HepG2 (cell line): ENCODE results near the gene CHCHD6. TPM values are rescaled to one million over a fixed set of nuclear protein-coding genes. Genes with fewer than 3 reads are reported as not detected.

ENCODE experiments used
- ATAC-seq: fragments of 200-7000 bp; cut with Tn5 transposase; 3 replicates; pipeline ENCODE4 v1.9.1; 2020; ENCODE audit warnings: mild to moderate bottlenecking, moderate library complexity
- BruUV-seq: library from RNA; stranded (reverse); fragments of 400-500 nt; replicated peaks from 2 replicates; lab custom pipeline; 2021; lab: Mats Ljungman, UMichigan
- CTCF ChIA-PET: fragments of 300-600 bp; formaldehyde crosslinking; extraction: SDS; loops from one replicate; lab custom pipeline; 2021; ENCODE audit warnings: low total read pairs, inconsistent platforms, low intra/inter-chr PET ratio; lab: Yijun Ruan, JAX
- POLR2A ChIA-PET: fragments of 350-600 bp; sonication (Branson Sonifier 250); formaldehyde crosslinking; loops from one replicate; lab custom pipeline; 2020; ENCODE audit warnings: antibody characterized with exemption, inconsistent platforms; lab: Yijun Ruan, JAX
- DNase-seq: peaks from one replicate; pipeline ENCODE4 v3.0.0-alpha.2; 2015; ENCODE audit warnings: low spot score
- FAIRE-seq: peaks from 3 replicates; lab custom pipeline; 2011; peaks lifted over from hg19 to GRCh38; lab: Jason Lieb, UNC
- H2AFZ ChIP-seq: one replicate; pipeline ENCODE4 v1.6.1; 2011; ENCODE audit warnings: low read length, inconsistent platforms
- H3K27ac ChIP-seq: fragments of 300-600 bp; 3 replicates; pipeline ENCODE4 v1.8.0; 2011; ENCODE audit warnings: mixed run types, mild to moderate bottlenecking, mixed read lengths, low read length, inconsistent platforms; ENCODE audit not compliant: insufficient read depth; ENCODE audit errors: extremely low read length
- H3K27me3 ChIP-seq, 2 experiments: fragments of 200-600 bp in 1 of 2; 2 replicates in 1 of 2; 3 replicates in 1 of 2; pipeline versions ENCODE4 v1.6.0 to v1.8.0; 2011; ENCODE audit warnings: low read length in 2 of 2, mild to moderate bottlenecking in 2 of 2, moderate library complexity in 2 of 2, inconsistent platforms in 1 of 2; ENCODE audit not compliant: insufficient read depth in 2 of 2, control insufficient read depth in 1 of 2
- H3K36me3 ChIP-seq, 2 experiments: fragments of 200-600 bp in 1 of 2; replicated peaks in 1 of 2; 2 replicates in 1 of 2; 3 replicates in 1 of 2; pipeline versions ENCODE4 v1.5.1 to v1.8.0; 2011; ENCODE audit warnings: low read length in 2 of 2, inconsistent platforms in 1 of 2; ENCODE audit not compliant: insufficient read depth in 2 of 2, control insufficient read depth in 1 of 2
- H3K4me1 ChIP-seq: 2 replicates; pipeline ENCODE4 v1.5.1; 2012; ENCODE audit warnings: low read length, inconsistent platforms; ENCODE audit not compliant: insufficient read depth
- H3K4me2 ChIP-seq: 2 replicates; pipeline ENCODE4 v1.6.0; 2011; ENCODE audit warnings: low read depth, low read length, inconsistent platforms
- H3K4me3 ChIP-seq, 3 experiments: fragments of 200-600 bp in 1 of 3; sonication (generic), shearing (Covaris generic) in 1 of 3; replicated peaks in 1 of 3; 2 replicates each; pipeline ENCODE4 v1.5.1; 2011 to 2016; ENCODE audit warnings: low read length in 3 of 3, inconsistent platforms in 2 of 3, low read depth in 2 of 3, mild to moderate bottlenecking in 2 of 3, control low read depth in 1 of 3, mixed read lengths in 1 of 3; ENCODE audit not compliant: insufficient read depth in 1 of 3
- H3K79me2 ChIP-seq: one replicate; pipeline ENCODE4 v1.6.1; 2011; ENCODE audit warnings: low read length, inconsistent platforms; ENCODE audit not compliant: insufficient read depth
- H3K9ac ChIP-seq: 2 replicates; pipeline ENCODE4 v1.6.0; 2011; ENCODE audit warnings: mild to moderate bottlenecking, low read depth, low read length, inconsistent platforms; ENCODE audit not compliant: insufficient read depth
- H3K9me3 ChIP-seq: 2 replicates; pipeline ENCODE4 v1.5.1; 2012; ENCODE audit warnings: mild to moderate bottlenecking, low read length
- H4K20me1 ChIP-seq: 2 replicates; pipeline ENCODE4 v1.6.0; 2011; ENCODE audit warnings: inconsistent platforms, mild to moderate bottlenecking, low read length, moderate library complexity; ENCODE audit not compliant: insufficient read depth
- CTCF ChIP-seq: sonication (generic); formaldehyde crosslinking; IDR thresholded peaks from 2 replicates; pipeline ENCODE4 v1.5.0; 2020; ENCODE audit warnings: mild to moderate bottlenecking, missing genetic modification reagents, moderate library complexity
- ZBTB33 ChIP-seq: sonication (generic); formaldehyde crosslinking; IDR thresholded peaks from 2 replicates; pipeline ENCODE4 v1.4.0; 2020; ENCODE audit warnings: missing genetic modification reagents
- ZNF225 ChIP-seq: sonication (generic); formaldehyde crosslinking; IDR thresholded peaks from 2 replicates; pipeline ENCODE4 v1.4.0; 2020; ENCODE audit warnings: mild to moderate bottlenecking, missing genetic modification reagents
- ZNF883 ChIP-seq: sonication (generic); formaldehyde crosslinking; IDR thresholded peaks from 2 replicates; pipeline ENCODE4 v1.5.1; 2020; ENCODE audit warnings: mild to moderate bottlenecking, missing genetic modification reagents; ENCODE audit errors: not compliant biosample characterization
- WGBS: methylation state at CpG from one replicate; pipeline ENCODE4 v1.1.6; 2017; ENCODE audit warnings: low lambda C conversion rate; 5-methylcytosine and 5-hydroxymethylcytosine counted together
- in situ Hi-C: cut with HindIII; loops from 2 replicates; pipeline ENCODE4 v1.10.0; 2017; ENCODE audit warnings: low pct_unique_long_range_greater_than_20kb; ENCODE audit not compliant: extremely low pct_ligation_motif_present
- intact Hi-C: fragments of 100-400 bp; cut with micrococcal nuclease; formaldehyde crosslinking; loops from one replicate; pipeline ENCODE4 v1.10.0; 2022; ENCODE audit not compliant: unreplicated experiment
- polyA plus RNA-seq, 8 experiments: library from polyadenylated mRNA; depleted of rRNA in 3 of 8; stranded (reverse) in 7 of 8; unstranded in 1 of 8; fragments of >200 nt; fragmentation: Illumina TruSeq in 4 of 8; extraction: Trizol in 4 of 8; gene quantifications; 2 replicates each; pipeline versions ENCODE4 v1.2.1 to v1.2.3, GENCODE V29; 2011 to 2016; ENCODE audit warnings: low read depth in 4 of 8, missing spikeins in 1 of 8, mixed read lengths in 1 of 8; ENCODE audit not compliant: insufficient read depth in 1 of 8
- total RNA-seq, 5 experiments: library from RNA; depleted of rRNA; stranded (reverse); fragments of >200 nt; fragmentation: Illumina TruSeq; extraction: Trizol; gene quantifications; 2 replicates each; pipeline ENCODE4 v1.2.3, GENCODE V29; 2016; ENCODE audit warnings: low read depth in 1 of 5

CHCHD6 gene
- total and polyA plus RNA-seq, 2 of the 13 experiments (the other 11 are each of a cell fraction or from before 2014, with no cell fraction given), result 20.3 to 20.8 TPM

- H2AFZ ChIP-seq, result no peak overlapping the region
- H4K20me1 ChIP-seq, result no peaks in the 10 kb centered on the region
- ATAC-seq (no peak), DNase-seq (no peak), FAIRE-seq (no peak)
- H3K4me1 ChIP-seq, result peaks cover 9% of the 10 kb centered on the region
- intact Hi-C loops, result no loop called here
- no peak overlapping the region for H3K4me3 ChIP-seq
- H3K9ac ChIP-seq, result no peak overlapping the region
- TF ChIP-seq CTCF (CRISPR knock-in tag) (no peak), ZNF225 (no peak), ZNF883 (no peak), ZBTB33 (CRISPR knock-in tag) (no peak)
- BruUV-seq, result no TSS peak
- H3K9me3 ChIP-seq, result no peaks in the 10 kb centered on the region
- in situ Hi-C loops, result no loop called here
- ChIA-PET CTCF (no interaction called here), POLR2A (no interaction called here)
- no peak overlapping the region for H3K4me2 ChIP-seq
- no peaks in the 10 kb centered on the region for H3K79me2 ChIP-seq
- no peaks in the 10 kb centered on the region for H3K27me3 ChIP-seq
- H3K27ac ChIP-seq, result no peak overlapping the region
- no CpG with 5 or more reads among the region's 4 CpGs for WGBS
- peaks cover 0 to 4% of the 10 kb centered on the region in 2 experiments; a peak in 1 of 5 replicates for H3K36me3 ChIP-seq
Measured at GRCh38 chr3:126916546-126916945, 212.5 kb downstream of the CHCHD6 start.
